ENCODE data around the gene PPTC7. TPM values are rescaled to one million over a fixed set of nuclear protein-coding genes. Genes with fewer than 3 reads are reported as not detected.

The PPTC7 gene
- total RNA-seq, 4 donors from 2014 or later: 14.8 to 30.5 (median 19.2) TPM

DNA sequence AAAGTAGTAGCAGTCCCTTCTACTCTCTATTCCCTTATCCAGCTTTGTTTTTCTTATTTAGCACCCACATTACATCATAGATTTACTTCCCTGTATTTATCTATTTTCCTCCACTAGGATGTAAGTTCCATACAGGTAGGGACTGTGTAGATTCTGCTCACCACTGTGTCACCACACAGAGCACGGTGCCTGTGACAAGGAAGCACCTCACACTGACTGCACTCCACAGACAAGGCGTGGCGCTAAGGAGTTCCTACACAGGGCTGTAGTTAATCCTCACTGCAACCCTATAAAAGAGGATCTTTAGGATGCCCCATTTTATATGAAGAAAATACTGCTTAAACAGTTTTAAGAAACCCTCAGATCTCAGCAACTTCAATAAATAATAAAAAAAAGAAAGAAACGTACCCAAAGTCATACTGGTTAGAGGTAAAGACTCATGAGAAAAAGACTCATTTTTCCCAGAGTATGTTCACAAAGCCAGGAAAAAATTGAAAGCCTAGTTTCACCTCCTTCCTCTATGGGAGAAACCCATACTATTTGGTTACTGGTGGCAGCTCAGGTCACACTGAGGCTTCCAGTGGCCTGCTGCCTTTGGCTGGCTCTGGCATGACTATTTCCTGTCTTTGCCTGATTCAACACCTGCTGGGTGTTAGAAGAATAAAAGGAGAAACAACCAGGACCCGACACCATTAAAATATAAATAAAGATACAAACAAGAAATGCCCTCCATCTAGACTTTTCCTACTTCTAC, 44.1 kb downstream of the PPTC7 start:
- H3K9me3 ChIP-seq: no peaks in the 10 kb centered on the region
- intact Hi-C loops (cut with DNase I): no loop called here
- DNase-seq: no peak
- 70 to 75% methylated on average over 5 of the region's 5 CpGs for WGBS, 2 donors
- H3K4me1 ChIP-seq: peaks cover 26 to 90% (median 49%) of the 10 kb centered on the region in 3 donors
- TF ChIP-seq POLR2A (IDR thresholded peaks at IDR 0.05): no peak
- TF ChIP-seq, protein P1, sequence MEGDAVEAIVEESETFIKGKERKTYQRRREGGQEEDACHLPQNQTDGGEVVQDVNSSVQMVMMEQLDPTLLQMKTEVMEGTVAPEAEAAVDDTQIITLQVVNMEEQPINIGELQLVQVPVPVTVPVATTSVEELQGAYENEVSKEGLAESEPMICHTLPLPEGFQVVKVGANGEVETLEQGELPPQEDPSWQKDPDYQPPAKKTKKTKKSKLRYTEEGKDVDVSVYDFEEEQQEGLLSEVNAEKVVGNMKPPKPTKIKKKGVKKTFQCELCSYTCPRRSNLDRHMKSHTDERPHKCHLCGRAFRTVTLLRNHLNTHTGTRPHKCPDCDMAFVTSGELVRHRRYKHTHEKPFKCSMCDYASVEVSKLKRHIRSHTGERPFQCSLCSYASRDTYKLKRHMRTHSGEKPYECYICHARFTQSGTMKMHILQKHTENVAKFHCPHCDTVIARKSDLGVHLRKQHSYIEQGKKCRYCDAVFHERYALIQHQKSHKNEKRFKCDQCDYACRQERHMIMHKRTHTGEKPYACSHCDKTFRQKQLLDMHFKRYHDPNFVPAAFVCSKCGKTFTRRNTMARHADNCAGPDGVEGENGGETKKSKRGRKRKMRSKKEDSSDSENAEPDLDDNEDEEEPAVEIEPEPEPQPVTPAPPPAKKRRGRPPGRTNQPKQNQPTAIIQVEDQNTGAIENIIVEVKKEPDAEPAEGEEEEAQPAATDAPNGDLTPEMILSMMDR (IDR thresholded peaks at IDR 0.05): peak in 2 of 6 experiments; percentile 18 to 41
- no peak overlapping the region for H3K4me3 ChIP-seq
- no peaks in the 10 kb centered on the region for H3K27me3 ChIP-seq
- H3K36me3 ChIP-seq: peaks cover 0 to 45% (median 5%) of the 10 kb centered on the region in 3 donors
- peak overlapping the region; percentile 72 to 86 (median 80) for H3K27ac ChIP-seq

DNA sequence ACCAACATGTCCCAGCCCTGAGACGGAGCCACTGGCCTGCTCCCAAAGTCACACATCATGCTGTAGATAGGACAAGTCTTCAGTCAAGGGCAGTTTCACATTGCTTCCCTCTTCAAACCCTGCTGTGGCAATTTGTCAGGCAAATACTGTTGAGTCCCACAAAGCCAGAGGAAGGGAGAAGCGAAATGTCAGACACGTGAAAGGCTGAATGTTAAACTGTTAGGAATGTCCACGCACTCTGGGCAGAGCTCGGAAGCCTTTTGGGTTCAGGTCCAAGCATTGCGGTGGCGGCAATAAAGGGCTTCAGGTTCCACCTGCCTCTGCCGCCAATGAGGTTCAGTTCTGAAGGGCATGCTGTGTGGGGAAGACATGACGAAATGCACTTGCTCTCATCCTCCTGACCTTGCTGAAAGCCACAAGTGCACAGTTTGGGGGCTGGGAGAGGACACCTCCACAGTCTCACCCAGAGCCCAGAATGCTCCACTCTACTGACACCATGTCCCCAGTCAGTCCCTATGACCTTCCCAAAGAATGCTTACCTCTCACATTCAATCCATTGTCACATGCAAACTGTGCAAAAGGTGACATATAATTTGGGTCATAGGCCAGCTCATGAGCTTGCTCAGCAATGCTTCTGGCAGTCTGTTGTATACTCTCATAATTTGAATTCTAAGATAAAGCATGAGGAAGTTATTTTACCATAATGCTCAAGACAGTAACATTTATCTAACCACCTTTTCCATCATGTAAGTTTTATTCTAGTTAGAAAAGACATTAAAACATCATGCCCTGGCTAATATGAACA, 45.3 kb downstream of the PPTC7 start:
- H3K36me3 ChIP-seq: peaks cover 0 to 49% (median 5%) of the 10 kb centered on the region in 3 donors
- no peak for TF ChIP-seq POLR2A (IDR thresholded peaks at IDR 0.05)
- TF ChIP-seq, protein P1 (IDR thresholded peaks at IDR 0.05): no peak
- no peak for DNase-seq
- H3K9me3 ChIP-seq: no peaks in the 10 kb centered on the region
- 15 to 72% methylated on average over 5 to 9 of the region's 9 CpGs for WGBS, 2 donors
- H3K4me1 ChIP-seq: peaks cover 15 to 90% (median 46%) of the 10 kb centered on the region in 3 donors
- H3K27me3 ChIP-seq: no peaks in the 10 kb centered on the region
- peak overlapping the region; percentile 72 to 86 (median 80) for H3K27ac ChIP-seq
- peak overlapping the region in 1 of 4 donors; percentile 10 for H3K4me3 ChIP-seq
- intact Hi-C loops (cut with DNase I): no loop called here

DNA sequence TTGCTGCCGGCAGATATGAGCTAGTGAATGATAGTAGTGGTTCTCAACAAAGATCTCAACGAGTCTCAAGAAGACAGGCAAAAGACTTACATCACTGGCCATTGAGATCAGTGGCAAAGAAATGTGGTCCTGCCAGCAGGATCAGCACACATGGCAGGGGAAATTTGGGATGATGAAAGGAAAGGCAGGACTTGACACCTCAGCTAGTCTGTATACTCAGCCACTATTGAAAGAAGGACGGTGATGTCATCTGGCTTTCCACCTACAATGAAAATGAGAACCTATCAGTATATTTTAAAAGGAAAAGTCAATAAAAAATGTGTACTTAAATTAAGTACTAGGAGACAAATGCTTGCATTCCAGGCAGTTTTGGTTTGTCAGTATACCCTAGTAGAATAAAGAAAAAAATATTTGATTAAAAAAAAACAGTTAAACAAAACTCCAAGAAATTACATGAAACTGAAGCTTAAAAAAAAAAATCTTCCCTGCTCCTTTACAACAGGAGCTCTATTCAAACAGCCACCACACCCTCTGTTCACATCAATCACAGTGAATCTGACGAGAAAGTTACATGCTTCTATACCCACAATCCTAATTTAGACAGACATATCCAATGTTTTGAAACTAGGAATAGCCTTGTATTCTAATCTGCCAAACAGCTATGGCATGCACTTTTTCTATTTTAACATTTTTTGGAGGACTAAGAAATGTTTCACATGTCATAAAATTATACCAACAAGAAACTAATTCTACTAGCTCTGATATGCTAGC, 46.1 kb downstream of the PPTC7 start:
- no peak for DNase-seq
- H3K27ac ChIP-seq: peak overlapping the region; percentile 72 to 86 (median 80)
- intact Hi-C loops (cut with DNase I): no loop called here
- peaks cover 21 to 90% (median 45%) of the 10 kb centered on the region in 3 donors for H3K4me1 ChIP-seq
- TF ChIP-seq, protein P1 (IDR thresholded peaks at IDR 0.05): no peak
- TF ChIP-seq POLR2A (IDR thresholded peaks at IDR 0.05): no peak
- peaks cover 0 to 49% (median 5%) of the 10 kb centered on the region in 3 donors for H3K36me3 ChIP-seq
- H3K27me3 ChIP-seq: no peaks in the 10 kb centered on the region
- H3K4me3 ChIP-seq: peak overlapping the region in 1 of 4 donors; percentile 10
- H3K9me3 ChIP-seq: no peaks in the 10 kb centered on the region
- WGBS, 2 donors: 54% methylated on average over 4 of the region's 4 CpGs

DNA sequence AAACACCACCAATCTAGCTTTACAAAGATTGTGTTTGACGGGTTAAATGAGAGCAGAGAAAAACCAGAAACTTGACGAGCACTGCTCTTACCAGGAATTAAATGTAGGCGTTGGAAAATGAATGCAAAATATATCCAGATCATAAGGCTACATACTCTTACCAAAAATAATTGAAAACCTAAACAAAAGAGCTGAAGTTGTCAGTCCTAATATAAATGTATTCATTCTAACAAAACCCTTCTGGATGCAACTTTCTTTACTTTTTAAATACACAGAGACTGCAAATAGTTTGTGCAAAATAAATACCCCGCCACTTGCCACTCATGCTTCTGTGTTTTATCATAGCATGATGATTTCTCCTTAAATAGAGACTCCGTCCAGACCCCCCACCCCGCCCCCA, 48.3 kb downstream of the PPTC7 start:
- intact Hi-C loops (cut with DNase I): no loop called here
- H3K27ac ChIP-seq: peak overlapping the region in 1 of 4 donors; percentile 2
- H3K27me3 ChIP-seq: no peaks in the 10 kb centered on the region
- H3K36me3 ChIP-seq: peaks cover 0 to 50% (median 5%) of the 10 kb centered on the region in 3 donors
- WGBS, 2 donors: 78 to 81% methylated on average over 6 of the region's 6 CpGs
- DNase-seq: no peak
- H3K9me3 ChIP-seq: no peaks in the 10 kb centered on the region
- H3K4me3 ChIP-seq: no peak overlapping the region
- peaks cover 22 to 87% (median 53%) of the 10 kb centered on the region in 3 donors for H3K4me1 ChIP-seq
- TF ChIP-seq POLR2A (IDR thresholded peaks at IDR 0.05): no peak
- TF ChIP-seq, protein P1 (IDR thresholded peaks at IDR 0.05): no peak
